Retinal pigment epithelial cell (primary cell): ENCODE measurements around the gene NEGR1.

Experiments used
- DNase-seq: peaks from one replicate; pipeline ENCODE4 v3.0.0-alpha.2; 2010; ENCODE audit warnings: low read depth
- H3K4me3 ChIP-seq: 2 replicates; pipeline ENCODE4 v1.5.1; 2011; ENCODE audit warnings: mild to moderate bottlenecking, low read length, control low read depth, moderate library complexity
- CTCF ChIP-seq: conservative IDR thresholded peaks from 2 replicates; pipeline ENCODE4 v1.5.1; 2011; ENCODE audit warnings: low read depth, low read length, control low read depth, inconsistent platforms

Gene NEGR1

GRCh38 chr1:71461416-71461815 lies 820.9 kb downstream of the NEGR1 start:
- H3K4me3 ChIP-seq = no peak overlapping the region
- no peak for DNase-seq
- TF ChIP-seq CTCF = no peak

- no peak for TF ChIP-seq CTCF
- no peak for DNase-seq
- no peak overlapping the region for H3K4me3 ChIP-seq
Observed at GRCh38 chr1:71448444-71448843, 833.9 kb downstream of the NEGR1 start.

GRCh38 chr1:71438626-71439025 lies 843.7 kb downstream of the NEGR1 start:
- no peak overlapping the region for H3K4me3 ChIP-seq
- no peak for TF ChIP-seq CTCF
- no peak for DNase-seq

GRCh38 chr1:71435951-71436350 lies 846.4 kb downstream of the NEGR1 start:
- no peak overlapping the region for H3K4me3 ChIP-seq
- no peak for TF ChIP-seq CTCF
- DNase-seq = no peak

- no peak for DNase-seq
- H3K4me3 ChIP-seq = no peak overlapping the region
- no peak for TF ChIP-seq CTCF
Observed at GRCh38 chr1:71434240-71434639, 848.1 kb downstream of the NEGR1 start.

- no peak overlapping the region for H3K4me3 ChIP-seq
- DNase-seq = no peak
- TF ChIP-seq CTCF = no peak
Observed at GRCh38 chr1:71428029-71428428, 854.3 kb downstream of the NEGR1 start.

- TF ChIP-seq CTCF = no peak
- H3K4me3 ChIP-seq = no peak overlapping the region
- no peak for DNase-seq
Observed at GRCh38 chr1:71427066-71427465, 855.3 kb downstream of the NEGR1 start.
